HepG2 (cell line): Measurements from ENCODE around the gene GNB1. TPM values are rescaled to one million over a fixed set of nuclear protein-coding genes. Genes with fewer than 3 reads are reported as not detected.

Source experiments
- DNMT1 ChIP-seq: sonication (generic); formaldehyde crosslinking; IDR thresholded peaks from 2 replicates; pipeline ENCODE4 v1.5.1; 2020; ENCODE audit warnings: mild to moderate bottlenecking, missing genetic modification reagents
- ELF1 ChIP-seq: sonication (generic); formaldehyde crosslinking; IDR thresholded peaks from 2 replicates; pipeline ENCODE4 v1.4.0; 2020; ENCODE audit warnings: missing genetic modification reagents
- GTF2F1 ChIP-seq: fragments of 150-350 bp; IDR thresholded peaks from 2 replicates; pipeline ENCODE4 v1.6.1; 2014; ENCODE audit warnings: low read length
- HNRNPL ChIP-seq: fragments of 200-400 bp; formaldehyde crosslinking; IDR thresholded peaks from 2 replicates; pipeline ENCODE4 v1.6.1; 2017; ENCODE audit warnings: mild to moderate bottlenecking, low read depth, low read length
- HOXA3 ChIP-seq: sonication (generic); formaldehyde crosslinking; IDR thresholded peaks from 2 replicates; pipeline ENCODE4 v1.5.0; 2020; ENCODE audit warnings: missing genetic modification reagents
- NFKBIZ ChIP-seq: IDR thresholded peaks from 2 replicates; pipeline ENCODE4 v1.6.1; 2018; ENCODE audit warnings: missing genetic modification reagents, missing compliant biosample characterization
- SNRNP70 ChIP-seq: fragments of 200-400 bp; formaldehyde crosslinking; IDR thresholded peaks from 2 replicates; pipeline ENCODE4 v1.6.1; 2017; ENCODE audit warnings: mild to moderate bottlenecking, low read depth, low read length, moderate library complexity
- YY1 ChIP-seq: IDR thresholded peaks from 2 replicates; pipeline ENCODE4 v1.6.1; 2011; ENCODE audit warnings: low read length, low read depth, moderate library complexity, mild to moderate bottlenecking; ENCODE audit not compliant: insufficient read depth, insufficient replicate concordance
- ZKSCAN5 ChIP-seq: sonication (generic); formaldehyde crosslinking; IDR thresholded peaks from 2 replicates; pipeline ENCODE4 v1.5.1; 2020; ENCODE audit warnings: mild to moderate bottlenecking, missing genetic modification reagents
- ZKSCAN8 ChIP-seq: IDR thresholded peaks from 2 replicates; pipeline ENCODE4 v1.6.1; 2016; ENCODE audit warnings: borderline replicate concordance, missing genetic modification reagents, missing compliant biosample characterization
- ZNF333 ChIP-seq: sonication (generic); formaldehyde crosslinking; IDR thresholded peaks from 2 replicates; pipeline ENCODE4 v1.4.0; 2020; ENCODE audit warnings: mild to moderate bottlenecking, missing genetic modification reagents, borderline replicate concordance
- ZNF501 ChIP-seq: sonication (generic); formaldehyde crosslinking; IDR thresholded peaks from 2 replicates; pipeline ENCODE4 v1.5.1; 2020; ENCODE audit warnings: mild to moderate bottlenecking, moderate library complexity, missing genetic modification reagents
- ZSCAN30 ChIP-seq: sonication (generic); formaldehyde crosslinking; IDR thresholded peaks from 2 replicates; pipeline ENCODE4 v1.5.0; 2020; ENCODE audit warnings: mild to moderate bottlenecking, missing genetic modification reagents
- polyA plus RNA-seq, 8 experiments: library from polyadenylated mRNA; depleted of rRNA in 3 of 8; stranded (reverse) in 7 of 8; unstranded in 1 of 8; fragments of >200 nt; fragmentation: Illumina TruSeq in 4 of 8; extraction: Trizol in 4 of 8; gene quantifications; 2 replicates each; pipeline versions ENCODE4 v1.2.1 to v1.2.3, GENCODE V29; 2011 to 2016; ENCODE audit warnings: low read depth in 4 of 8, missing spikeins in 1 of 8, mixed read lengths in 1 of 8; ENCODE audit not compliant: insufficient read depth in 1 of 8
- total RNA-seq, 5 experiments: library from RNA; depleted of rRNA; stranded (reverse); fragments of >200 nt; fragmentation: Illumina TruSeq; extraction: Trizol; gene quantifications; 2 replicates each; pipeline ENCODE4 v1.2.3, GENCODE V29; 2016; ENCODE audit warnings: low read depth in 1 of 5
- TF ChIP-seq, protein P1 (sequence below): sonication (generic); formaldehyde crosslinking; IDR thresholded peaks from 2 replicates; pipeline ENCODE4 v1.4.0; 2020; ENCODE audit warnings: missing genetic modification reagents
- TF ChIP-seq, protein P2 (sequence below): IDR thresholded peaks from 2 replicates; pipeline ENCODE4 v1.6.1; 2016; ENCODE audit warnings: low read depth, borderline replicate concordance
- TF ChIP-seq, protein P3 (sequence below): sonication (generic); formaldehyde crosslinking; IDR thresholded peaks from 2 replicates; pipeline ENCODE4 v1.5.0; 2020; ENCODE audit warnings: mild to moderate bottlenecking, missing genetic modification reagents
- TF ChIP-seq, protein P4 (sequence below): sonication (generic); formaldehyde crosslinking; IDR thresholded peaks from 2 replicates; pipeline ENCODE4 v1.4.0; 2020; ENCODE audit warnings: missing genetic modification reagents
- TF ChIP-seq, protein P5 (sequence below): sonication (generic); formaldehyde crosslinking; IDR thresholded peaks from 2 replicates; pipeline ENCODE4 v1.4.0; 2020; ENCODE audit warnings: missing genetic modification reagents
- TF ChIP-seq, protein P6 (sequence below): IDR thresholded peaks from 2 replicates; pipeline ENCODE4 v1.6.1; 2018; ENCODE audit warnings: missing genetic modification reagents, mild to moderate bottlenecking, missing compliant biosample characterization

GNB1 gene
- total and polyA plus RNA-seq, 2 of the 13 experiments (the other 11 are each of a cell fraction or from before 2014, with no cell fraction given): 66.2 to 327 TPM

DNA sequence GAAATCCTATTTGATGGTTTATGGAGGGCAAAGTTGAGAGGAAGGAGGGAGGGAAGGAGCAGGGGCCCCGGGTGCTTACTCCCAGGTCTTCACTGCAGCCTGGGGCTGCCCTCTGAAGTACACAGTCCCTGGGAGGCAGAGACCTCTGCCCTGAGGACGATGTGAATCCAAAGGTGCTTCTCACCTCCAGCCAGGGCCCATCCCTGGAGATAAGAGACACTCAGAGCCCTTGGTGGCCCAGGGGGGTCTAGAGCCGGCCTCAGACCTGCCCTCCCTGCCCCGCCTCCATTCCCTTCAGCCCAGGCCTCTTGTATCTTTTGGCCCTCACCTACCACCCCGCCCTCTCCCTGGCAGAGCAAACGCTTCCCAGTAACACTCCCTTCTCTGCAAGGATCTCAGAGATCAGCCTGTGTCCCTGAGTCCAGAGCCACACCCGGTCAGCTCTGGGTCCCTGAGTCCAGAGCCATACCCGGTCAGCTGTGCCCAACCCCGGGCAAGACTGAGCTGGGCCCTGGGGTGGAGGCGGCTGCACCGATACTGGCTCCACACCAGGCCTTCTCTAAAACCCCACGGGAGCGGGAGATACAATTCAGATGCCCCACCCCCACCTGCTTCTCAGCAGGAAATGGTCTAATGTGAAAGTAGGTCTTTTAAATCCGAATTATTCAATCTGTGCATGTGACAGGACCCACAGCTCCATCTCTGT lies 3.6 kb upstream of the GNB1 start (continued):
- TF ChIP-seq ELF1 (no peak), ZSCAN30 (CRISPR knock-in tag) (no peak), NFKBIZ (CRISPR knock-in tag) (no peak), HNRNPL (0 out of 2 replicates have a peak, but pooled peaks have one; percentile 49), ZKSCAN8 (CRISPR knock-in tag) (no peak), ZKSCAN5 (CRISPR knock-in tag) (peak; percentile 57; the same call in 1 of the 2 replicates), YY1 (no peak), ZNF333 (0 out of 2 replicates have a peak, but pooled peaks have one; percentile 22), SNRNP70 (no peak), GTF2F1 (no peak), ZNF501 (CRISPR knock-in tag) (0 out of 2 replicates have a peak, but pooled peaks have one; percentile 18), HOXA3 (no peak), DNMT1 (no peak)
- TF ChIP-seq, protein P1, sequence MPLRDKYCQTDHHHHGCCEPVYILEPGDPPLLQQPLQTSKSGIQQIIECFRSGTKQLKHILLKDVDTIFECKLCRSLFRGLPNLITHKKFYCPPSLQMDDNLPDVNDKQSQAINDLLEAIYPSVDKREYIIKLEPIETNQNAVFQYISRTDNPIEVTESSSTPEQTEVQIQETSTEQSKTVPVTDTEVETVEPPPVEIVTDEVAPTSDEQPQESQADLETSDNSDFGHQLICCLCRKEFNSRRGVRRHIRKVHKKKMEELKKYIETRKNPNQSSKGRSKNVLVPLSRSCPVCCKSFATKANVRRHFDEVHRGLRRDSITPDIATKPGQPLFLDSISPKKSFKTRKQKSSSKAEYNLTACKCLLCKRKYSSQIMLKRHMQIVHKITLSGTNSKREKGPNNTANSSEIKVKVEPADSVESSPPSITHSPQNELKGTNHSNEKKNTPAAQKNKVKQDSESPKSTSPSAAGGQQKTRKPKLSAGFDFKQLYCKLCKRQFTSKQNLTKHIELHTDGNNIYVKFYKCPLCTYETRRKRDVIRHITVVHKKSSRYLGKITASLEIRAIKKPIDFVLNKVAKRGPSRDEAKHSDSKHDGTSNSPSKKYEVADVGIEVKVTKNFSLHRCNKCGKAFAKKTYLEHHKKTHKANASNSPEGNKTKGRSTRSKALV (CRISPR knock-in tag): 0 out of 2 replicates have a peak, but pooled peaks have one; percentile 51
- TF ChIP-seq, protein P2, sequence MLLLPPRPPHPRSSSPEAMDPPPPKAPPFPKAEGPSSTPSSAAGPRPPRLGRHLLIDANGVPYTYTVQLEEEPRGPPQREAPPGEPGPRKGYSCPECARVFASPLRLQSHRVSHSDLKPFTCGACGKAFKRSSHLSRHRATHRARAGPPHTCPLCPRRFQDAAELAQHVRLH (CRISPR knock-in tag): no peak
- TF ChIP-seq, protein P3, sequence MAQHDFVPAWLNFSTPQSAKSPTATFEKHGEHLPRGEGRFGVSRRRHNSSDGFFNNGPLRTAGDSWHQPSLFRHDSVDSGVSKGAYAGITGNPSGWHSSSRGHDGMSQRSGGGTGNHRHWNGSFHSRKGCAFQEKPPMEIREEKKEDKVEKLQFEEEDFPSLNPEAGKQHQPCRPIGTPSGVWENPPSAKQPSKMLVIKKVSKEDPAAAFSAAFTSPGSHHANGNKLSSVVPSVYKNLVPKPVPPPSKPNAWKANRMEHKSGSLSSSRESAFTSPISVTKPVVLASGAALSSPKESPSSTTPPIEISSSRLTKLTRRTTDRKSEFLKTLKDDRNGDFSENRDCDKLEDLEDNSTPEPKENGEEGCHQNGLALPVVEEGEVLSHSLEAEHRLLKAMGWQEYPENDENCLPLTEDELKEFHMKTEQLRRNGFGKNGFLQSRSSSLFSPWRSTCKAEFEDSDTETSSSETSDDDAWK (CRISPR knock-in tag): no peak
- TF ChIP-seq, protein P4, sequence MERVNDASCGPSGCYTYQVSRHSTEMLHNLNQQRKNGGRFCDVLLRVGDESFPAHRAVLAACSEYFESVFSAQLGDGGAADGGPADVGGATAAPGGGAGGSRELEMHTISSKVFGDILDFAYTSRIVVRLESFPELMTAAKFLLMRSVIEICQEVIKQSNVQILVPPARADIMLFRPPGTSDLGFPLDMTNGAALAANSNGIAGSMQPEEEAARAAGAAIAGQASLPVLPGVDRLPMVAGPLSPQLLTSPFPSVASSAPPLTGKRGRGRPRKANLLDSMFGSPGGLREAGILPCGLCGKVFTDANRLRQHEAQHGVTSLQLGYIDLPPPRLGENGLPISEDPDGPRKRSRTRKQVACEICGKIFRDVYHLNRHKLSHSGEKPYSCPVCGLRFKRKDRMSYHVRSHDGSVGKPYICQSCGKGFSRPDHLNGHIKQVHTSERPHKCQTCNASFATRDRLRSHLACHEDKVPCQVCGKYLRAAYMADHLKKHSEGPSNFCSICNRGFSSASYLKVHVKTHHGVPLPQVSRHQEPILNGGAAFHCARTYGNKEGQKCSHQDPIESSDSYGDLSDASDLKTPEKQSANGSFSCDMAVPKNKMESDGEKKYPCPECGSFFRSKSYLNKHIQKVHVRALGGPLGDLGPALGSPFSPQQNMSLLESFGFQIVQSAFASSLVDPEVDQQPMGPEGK: 0 out of 2 replicates have a peak, but pooled peaks have one; percentile 20
- TF ChIP-seq, protein P5, sequence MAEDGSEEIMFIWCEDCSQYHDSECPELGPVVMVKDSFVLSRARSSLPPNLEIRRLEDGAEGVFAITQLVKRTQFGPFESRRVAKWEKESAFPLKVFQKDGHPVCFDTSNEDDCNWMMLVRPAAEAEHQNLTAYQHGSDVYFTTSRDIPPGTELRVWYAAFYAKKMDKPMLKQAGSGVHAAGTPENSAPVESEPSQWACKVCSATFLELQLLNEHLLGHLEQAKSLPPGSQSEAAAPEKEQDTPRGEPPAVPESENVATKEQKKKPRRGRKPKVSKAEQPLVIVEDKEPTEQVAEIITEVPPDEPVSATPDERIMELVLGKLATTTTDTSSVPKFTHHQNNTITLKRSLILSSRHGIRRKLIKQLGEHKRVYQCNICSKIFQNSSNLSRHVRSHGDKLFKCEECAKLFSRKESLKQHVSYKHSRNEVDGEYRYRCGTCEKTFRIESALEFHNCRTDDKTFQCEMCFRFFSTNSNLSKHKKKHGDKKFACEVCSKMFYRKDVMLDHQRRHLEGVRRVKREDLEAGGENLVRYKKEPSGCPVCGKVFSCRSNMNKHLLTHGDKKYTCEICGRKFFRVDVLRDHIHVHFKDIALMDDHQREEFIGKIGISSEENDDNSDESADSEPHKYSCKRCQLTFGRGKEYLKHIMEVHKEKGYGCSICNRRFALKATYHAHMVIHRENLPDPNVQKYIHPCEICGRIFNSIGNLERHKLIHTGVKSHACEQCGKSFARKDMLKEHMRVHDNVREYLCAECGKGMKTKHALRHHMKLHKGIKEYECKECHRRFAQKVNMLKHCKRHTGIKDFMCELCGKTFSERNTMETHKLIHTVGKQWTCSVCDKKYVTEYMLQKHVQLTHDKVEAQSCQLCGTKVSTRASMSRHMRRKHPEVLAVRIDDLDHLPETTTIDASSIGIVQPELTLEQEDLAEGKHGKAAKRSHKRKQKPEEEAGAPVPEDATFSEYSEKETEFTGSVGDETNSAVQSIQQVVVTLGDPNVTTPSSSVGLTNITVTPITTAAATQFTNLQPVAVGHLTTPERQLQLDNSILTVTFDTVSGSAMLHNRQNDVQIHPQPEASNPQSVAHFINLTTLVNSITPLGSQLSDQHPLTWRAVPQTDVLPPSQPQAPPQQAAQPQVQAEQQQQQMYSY: peak; percentile 52; the same call in 1 of the 2 replicates
- TF ChIP-seq, protein P6, sequence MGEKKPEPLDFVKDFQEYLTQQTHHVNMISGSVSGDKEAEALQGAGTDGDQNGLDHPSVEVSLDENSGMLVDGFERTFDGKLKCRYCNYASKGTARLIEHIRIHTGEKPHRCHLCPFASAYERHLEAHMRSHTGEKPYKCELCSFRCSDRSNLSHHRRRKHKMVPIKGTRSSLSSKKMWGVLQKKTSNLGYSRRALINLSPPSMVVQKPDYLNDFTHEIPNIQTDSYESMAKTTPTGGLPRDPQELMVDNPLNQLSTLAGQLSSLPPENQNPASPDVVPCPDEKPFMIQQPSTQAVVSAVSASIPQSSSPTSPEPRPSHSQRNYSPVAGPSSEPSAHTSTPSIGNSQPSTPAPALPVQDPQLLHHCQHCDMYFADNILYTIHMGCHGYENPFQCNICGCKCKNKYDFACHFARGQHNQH (CRISPR knock-in tag): no peak
